PC-9 (cell line): ENCODE measurements around the gene CARTPT. TPM values are rescaled to one million over a fixed set of nuclear protein-coding genes. Genes with fewer than 3 reads are reported as not detected.

Experiments used
- BruUV-seq: library from RNA; stranded (reverse); fragments of 400-500 nt; replicated peaks from 2 replicates; lab custom pipeline; 2021; lab: Mats Ljungman, UMichigan
- CTCF ChIA-PET: fragments of 300-600 bp; sonication (Branson Sonifier 250); formaldehyde crosslinking; loops from one replicate; lab custom pipeline; 2022; ENCODE audit warnings: antibody characterized with exemption; lab: Charles Lee
- POLR2A ChIA-PET: fragments of 300-600 bp; sonication (Branson Sonifier 250); formaldehyde crosslinking; loops from one replicate; lab custom pipeline; 2022; ENCODE audit warnings: antibody characterized with exemption; ENCODE audit not compliant: unreplicated experiment; lab: Charles Lee
- DNase-seq, 2 experiments: peaks; one replicate each; pipeline versions ENCODE4 v3.0.0 to v3.0.0-alpha.2; 2015 to 2022; ENCODE audit warnings: mixed read lengths in 1 of 2
- H2AFZ ChIP-seq: fragments of 200-600 bp; sonication (generic); 2 replicates; pipeline ENCODE4 v1.8.1; 2017; ENCODE audit warnings: antibody characterized with exemption
- H3F3A ChIP-seq: fragments of 200-600 bp; sonication (generic); 2 replicates; pipeline ENCODE4 v1.8.1; 2017; ENCODE audit warnings: antibody characterized with exemption, mild to moderate bottlenecking, low read depth; ENCODE audit not compliant: insufficient read depth
- H3K27ac ChIP-seq: fragments of 200-600 bp; sonication (generic); 2 replicates; pipeline ENCODE4 v1.6.1; 2016; ENCODE audit warnings: mixed run types
- H3K27me3 ChIP-seq: fragments of 200-600 bp; sonication (generic); 2 replicates; pipeline ENCODE4 v1.6.1; 2016; ENCODE audit warnings: low read depth, mixed run types; ENCODE audit not compliant: insufficient read depth
- H3K36me3 ChIP-seq: fragments of 200-600 bp; sonication (generic); 2 replicates; pipeline ENCODE4 v1.6.1; 2016; ENCODE audit warnings: low read depth, mixed run types
- H3K4me1 ChIP-seq: fragments of 200-600 bp; sonication (generic); replicated peaks from 2 replicates; pipeline ENCODE4 v1.6.1; 2016; ENCODE audit warnings: mixed run types; ENCODE audit not compliant: insufficient read depth
- H3K4me2 ChIP-seq: fragments of 200-600 bp; sonication (generic); 2 replicates; pipeline ENCODE4 v1.6.1; 2017; ENCODE audit warnings: mixed run types
- H3K4me3 ChIP-seq: fragments of 200-600 bp; sonication (generic); 2 replicates; pipeline ENCODE4 v1.6.1; 2016; ENCODE audit warnings: mixed run types
- H3K79me2 ChIP-seq: fragments of 200-600 bp; sonication (generic); 2 replicates; pipeline ENCODE4 v1.6.1; 2017; ENCODE audit warnings: low read depth, mixed run types
- H3K9me2 ChIP-seq: fragments of 200-600 bp; sonication (generic); 2 replicates; pipeline ENCODE4 v1.8.1; 2017; ENCODE audit warnings: mild to moderate bottlenecking; ENCODE audit not compliant: insufficient read depth
- H3K9me3 ChIP-seq: fragments of 200-600 bp; sonication (generic); 2 replicates; pipeline ENCODE4 v1.8.1; 2016; ENCODE audit warnings: low read depth; ENCODE audit not compliant: insufficient read depth
- H4K20me1 ChIP-seq: fragments of 200-600 bp; sonication (generic); 2 replicates; pipeline ENCODE4 v1.8.1; 2017; ENCODE audit not compliant: insufficient read depth
- EZH2 ChIP-seq: fragments of 200-600 bp; sonication (generic); IDR thresholded peaks from 2 replicates; pipeline ENCODE4 v1.8.0; 2017; ENCODE audit warnings: antibody characterized with exemption, low read depth
- intact Hi-C: fragments of 100-400 bp; cut with micrococcal nuclease; formaldehyde crosslinking; loops from one replicate; pipeline ENCODE4 v1.10.0; 2022; ENCODE audit not compliant: unreplicated experiment
- total RNA-seq: library from RNA; stranded (reverse); gene quantifications from 2 replicates; pipeline ENCODE4 v1.2.3, GENCODE V29; 2021
- TF ChIP-seq, protein P1 (sequence below): fragments of 200-600 bp; sonication (generic); conservative IDR thresholded peaks from 2 replicates; pipeline ENCODE4 v1.6.1; 2017; ENCODE audit warnings: mixed run types, antibody characterized with exemption, mild to moderate bottlenecking, moderate library complexity

The CARTPT gene
- total RNA-seq, 1 experiment from 2014 or later = not detected

DNA sequence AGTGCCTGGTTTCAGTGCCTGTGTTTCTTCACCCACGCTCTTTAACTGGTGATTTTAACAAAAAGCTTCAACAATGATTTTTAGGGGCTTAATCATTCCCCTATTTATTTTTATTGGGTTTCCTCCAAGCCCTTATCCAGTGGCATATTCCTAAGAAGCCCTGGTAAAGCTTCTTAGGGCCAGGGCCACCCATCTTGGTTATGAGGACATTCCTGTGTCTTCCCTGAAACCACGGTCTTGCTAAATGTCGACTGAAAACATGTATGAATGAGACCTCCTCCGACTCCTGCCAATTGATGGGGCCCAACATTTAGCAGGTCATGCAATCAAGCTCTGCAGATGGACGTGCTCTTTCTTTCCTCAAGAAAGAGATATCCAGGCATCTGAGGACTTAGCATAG, 13.7 kb upstream of the CARTPT start:
- no peaks in the 10 kb centered on the region for H3K4me1 ChIP-seq
- H3K27ac ChIP-seq = no peak overlapping the region
- H3K4me2 ChIP-seq = no peak overlapping the region
- H3K9me2 ChIP-seq = no peaks in the 10 kb centered on the region
- no peaks in the 10 kb centered on the region for H3K36me3 ChIP-seq
- intact Hi-C loops = no loop called here
- TF ChIP-seq, protein P1, sequence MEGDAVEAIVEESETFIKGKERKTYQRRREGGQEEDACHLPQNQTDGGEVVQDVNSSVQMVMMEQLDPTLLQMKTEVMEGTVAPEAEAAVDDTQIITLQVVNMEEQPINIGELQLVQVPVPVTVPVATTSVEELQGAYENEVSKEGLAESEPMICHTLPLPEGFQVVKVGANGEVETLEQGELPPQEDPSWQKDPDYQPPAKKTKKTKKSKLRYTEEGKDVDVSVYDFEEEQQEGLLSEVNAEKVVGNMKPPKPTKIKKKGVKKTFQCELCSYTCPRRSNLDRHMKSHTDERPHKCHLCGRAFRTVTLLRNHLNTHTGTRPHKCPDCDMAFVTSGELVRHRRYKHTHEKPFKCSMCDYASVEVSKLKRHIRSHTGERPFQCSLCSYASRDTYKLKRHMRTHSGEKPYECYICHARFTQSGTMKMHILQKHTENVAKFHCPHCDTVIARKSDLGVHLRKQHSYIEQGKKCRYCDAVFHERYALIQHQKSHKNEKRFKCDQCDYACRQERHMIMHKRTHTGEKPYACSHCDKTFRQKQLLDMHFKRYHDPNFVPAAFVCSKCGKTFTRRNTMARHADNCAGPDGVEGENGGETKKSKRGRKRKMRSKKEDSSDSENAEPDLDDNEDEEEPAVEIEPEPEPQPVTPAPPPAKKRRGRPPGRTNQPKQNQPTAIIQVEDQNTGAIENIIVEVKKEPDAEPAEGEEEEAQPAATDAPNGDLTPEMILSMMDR = no peak
- no peak for TF ChIP-seq EZH2
- ChIA-PET CTCF (no interaction called here), POLR2A (no interaction called here)
- H3K27me3 ChIP-seq = peaks cover 28% of the 10 kb centered on the region
- no peak overlapping the region for H2AFZ ChIP-seq
- H3K9me3 ChIP-seq = no peaks in the 10 kb centered on the region
- no peaks in the 10 kb centered on the region for H3F3A ChIP-seq
- H4K20me1 ChIP-seq = no peaks in the 10 kb centered on the region
- no TSS peak for BruUV-seq
- no peaks in the 10 kb centered on the region for H3K79me2 ChIP-seq
- no peak overlapping the region for H3K4me3 ChIP-seq
- DNase-seq = no peak

DNA sequence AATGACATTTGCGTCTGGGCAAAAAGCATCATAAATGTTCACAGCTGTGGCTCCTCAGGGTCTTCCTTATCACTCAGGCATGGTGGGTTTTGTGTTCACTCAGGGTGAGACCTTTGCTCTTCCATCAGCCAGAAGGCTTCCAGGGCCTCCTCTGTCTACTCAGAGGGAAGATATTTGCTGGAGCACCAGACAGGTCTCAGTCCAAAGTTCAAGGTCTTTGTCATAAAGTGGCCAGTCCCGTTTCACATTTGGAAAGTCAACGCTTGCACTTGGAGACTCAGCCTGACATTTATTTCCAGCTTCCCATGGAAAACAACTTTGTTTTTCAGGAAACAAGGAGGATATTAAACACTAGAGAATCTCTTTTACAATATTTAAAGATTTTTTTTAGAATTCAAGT, 12.2 kb upstream of the CARTPT start:
- CTCF ChIA-PET = no interaction called here

DNA sequence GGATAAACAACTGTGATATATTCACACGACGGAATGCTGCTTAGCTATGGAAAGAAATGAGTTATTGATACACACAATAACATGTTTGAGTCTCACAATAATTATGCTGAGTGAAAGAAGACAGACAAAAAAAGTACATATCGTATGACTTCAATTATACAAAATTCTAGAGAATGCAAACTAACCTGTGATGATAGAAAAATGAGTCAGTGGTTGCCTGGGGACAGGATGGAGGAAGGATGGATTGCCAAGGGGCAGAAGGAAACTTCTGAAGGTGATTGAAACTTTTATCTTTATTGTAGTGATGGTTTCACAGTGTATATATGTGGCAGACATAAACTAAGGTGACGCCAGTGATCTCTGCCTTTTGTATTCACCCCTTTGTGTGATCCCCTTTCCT, 7.5 kb upstream of the CARTPT start:
- Histone ChIP-seq H3K27ac (no peak overlapping the region), H2AFZ (no peak overlapping the region), H3K9me3 (no peaks in the 10 kb centered on the region), H4K20me1 (no peaks in the 10 kb centered on the region), H3K4me1 (no peaks in the 10 kb centered on the region), H3K9me2 (no peaks in the 10 kb centered on the region), H3K27me3 (peaks cover 47% of the 10 kb centered on the region), H3K4me2 (no peak overlapping the region), H3K36me3 (no peaks in the 10 kb centered on the region), H3K4me3 (no peak overlapping the region), H3K79me2 (no peaks in the 10 kb centered on the region), H3F3A (no peaks in the 10 kb centered on the region)
- ChIA-PET CTCF (no interaction called here), POLR2A (interaction anchor here (0.5 kb wide), 1 partner anchor 62 kb away, joined by 4 read pairs; no protein-coding TSS in a partner anchor)
- DNase-seq = no peak
- intact Hi-C loops = no loop called here
- BruUV-seq = no TSS peak
- TF ChIP-seq, protein P1 = no peak
- no peak for TF ChIP-seq EZH2

More for the DNA sequence above, 12.2 kb upstream of the CARTPT start:
- Histone ChIP-seq H4K20me1 (no peaks in the 10 kb centered on the region), H3K9me2 (no peaks in the 10 kb centered on the region), H3K79me2 (no peaks in the 10 kb centered on the region), H3K4me2 (no peak overlapping the region), H3F3A (no peaks in the 10 kb centered on the region), H3K4me1 (no peaks in the 10 kb centered on the region), H3K27ac (no peak overlapping the region), H3K9me3 (no peaks in the 10 kb centered on the region), H3K36me3 (no peaks in the 10 kb centered on the region), H2AFZ (no peak overlapping the region), H3K4me3 (no peak overlapping the region), H3K27me3 (peaks cover 28% of the 10 kb centered on the region)
- intact Hi-C loops = no loop called here
- POLR2A ChIA-PET = no interaction called here
- no TSS peak for BruUV-seq
- TF ChIP-seq, protein P1 = no peak
- no peak for TF ChIP-seq EZH2
- no peak for DNase-seq
